ENCODE measurements around the gene MACROH2A1. TPM values are rescaled to one million over a fixed set of nuclear protein-coding genes. Genes with fewer than 3 reads are reported as not detected.

MACROH2A1 gene
- polyA plus RNA-seq, 2 of the 4 experiments (the other 2 are of a cell fraction): 158 to 172 TPM

DNA sequence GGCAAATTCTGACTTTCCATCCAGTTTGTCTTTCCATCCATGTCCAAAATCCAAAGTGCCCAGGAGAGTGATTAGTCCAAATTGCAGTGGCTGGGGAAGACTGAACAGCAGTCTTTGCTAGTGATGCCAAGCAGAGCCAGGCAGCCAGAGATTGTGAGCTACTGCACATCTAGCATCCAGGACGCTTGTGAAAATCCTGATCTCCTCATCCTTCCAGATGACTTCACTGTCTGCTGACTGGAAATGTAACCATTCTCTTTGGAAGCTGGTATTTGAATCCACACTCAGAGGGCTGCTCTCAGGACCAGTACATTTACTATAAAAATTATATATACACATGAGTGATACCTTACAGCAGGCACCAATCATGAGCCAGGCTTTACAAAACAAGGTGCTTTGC lies 49.6 kb downstream of the MACROH2A1 start (continued):
- TF ChIP-seq PBX3 (IDR thresholded peaks at IDR 0.05): no peak

- POLR2A ChIA-PET: no interaction called here
Observed at GRCh38 chr5:135348918-135349317, 50.1 kb downstream of the MACROH2A1 start.

DNA sequence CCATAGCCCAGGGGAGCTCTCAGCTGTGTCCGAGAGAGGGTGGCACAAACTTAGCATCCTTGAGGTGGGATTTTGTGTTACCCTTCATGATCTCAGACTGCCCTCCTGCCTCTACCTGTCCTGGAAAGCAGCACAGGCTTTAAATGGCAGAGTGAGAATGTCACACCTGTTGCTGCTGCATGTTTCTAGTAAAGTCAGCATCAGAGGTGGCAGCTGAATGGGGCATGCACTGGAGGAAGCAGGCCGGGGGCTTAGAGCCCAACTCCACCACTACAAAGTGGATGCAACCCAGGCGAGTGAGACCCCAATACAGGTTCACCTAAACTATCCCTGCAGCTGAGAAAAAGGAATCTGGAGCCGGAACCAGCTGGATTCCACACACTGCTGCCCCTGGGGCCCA lies 51.6 kb downstream of the MACROH2A1 start:
- POLR2A ChIA-PET: no interaction called here
- Histone ChIP-seq H3K27ac (no peak overlapping the region), H3K4me1 (no peaks in the 10 kb centered on the region), H3K4me3 (no peak overlapping the region), H3K4me2 (no peak overlapping the region), H3K9me3 (no peaks in the 10 kb centered on the region)
- no peak for DNase-seq (ENCODE audit: low read depth in 1 of 2, low spot score in 1 of 2)
- FAIRE-seq: no peak
- 93% methylated on average over 4 of the region's 4 CpGs for WGBS (ENCODE audit: missing lambda C conversion rate)
- CTCF ChIA-PET: interaction anchor here (1.0 kb wide), 1 partner anchor 17 kb away, joined by 3 read pairs; no protein-coding TSS in a partner anchor
- TF ChIP-seq MAFK (IDR thresholded peaks at IDR 0.05; ENCODE audit: partially characterized antibody): no peak
- no peak for TF ChIP-seq RNF2 (IDR thresholded peaks at IDR 0.05; ENCODE audit: borderline replicate concordance, low read depth)
- no peak for TF ChIP-seq REST (IDR thresholded peaks at IDR 0.05)
- TF ChIP-seq, protein P1, sequence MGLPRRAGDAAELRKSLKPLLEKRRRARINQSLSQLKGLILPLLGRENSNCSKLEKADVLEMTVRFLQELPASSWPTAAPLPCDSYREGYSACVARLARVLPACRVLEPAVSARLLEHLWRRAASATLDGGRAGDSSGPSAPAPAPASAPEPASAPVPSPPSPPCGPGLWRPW (IDR thresholded peaks at IDR 0.05): no peak
- TF ChIP-seq ELK1 (IDR thresholded peaks at IDR 0.05; ENCODE audit: low read depth, low read length): no peak
- TF ChIP-seq ZFP36 (IDR thresholded peaks at IDR 0.05; ENCODE audit: borderline replicate concordance, partially characterized antibody): no peak
- TF ChIP-seq MYC (IDR thresholded peaks at IDR 0.05; ENCODE audit: borderline replicate concordance, low read length): no peak
- no peak for TF ChIP-seq ZNF302 (CRISPR knock-in tag; IDR thresholded peaks at IDR 0.05)
- no peak for ATAC-seq

More at GRCh38 chr5:135348918-135349317, 50.1 kb downstream of the MACROH2A1 start:
- TF ChIP-seq KDM1A (IDR thresholded peaks at IDR 0.05; ENCODE audit: low read depth) (no peak), CBX8 (IDR thresholded peaks at IDR 0.05) (no peak), RAD21 (conservative IDR thresholded peaks at IDR 0.05 in 1 of 2, IDR thresholded peaks at IDR 0.05 in 1 of 2) (no peak), NPAS2 (CRISPR knock-in tag; IDR thresholded peaks at IDR 0.05; ENCODE audit: borderline replicate concordance) (no peak), FOXS1 (CRISPR knock-in tag; IDR thresholded peaks at IDR 0.05) (no peak), ZSCAN20 (CRISPR knock-in tag; IDR thresholded peaks at IDR 0.05) (no peak), HEYL (CRISPR knock-in tag; IDR thresholded peaks at IDR 0.05) (no peak), MAZ (IDR thresholded peaks at IDR 0.05; ENCODE audit: borderline replicate concordance, low read depth, low read length) (no peak)
- TF ChIP-seq, protein P2, sequence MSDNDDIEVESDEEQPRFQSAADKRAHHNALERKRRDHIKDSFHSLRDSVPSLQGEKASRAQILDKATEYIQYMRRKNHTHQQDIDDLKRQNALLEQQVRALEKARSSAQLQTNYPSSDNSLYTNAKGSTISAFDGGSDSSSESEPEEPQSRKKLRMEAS (IDR thresholded peaks at IDR 0.05): no peak
- H3K4me3 ChIP-seq: no peak overlapping the region
- ATAC-seq (no peak), FAIRE-seq (no peak), DNase-seq (ENCODE audit: low read depth in 1 of 2, low spot score in 1 of 2) (no peak)
- no peak overlapping the region for H3K4me2 ChIP-seq
- H3K27ac ChIP-seq: no peak overlapping the region
- 100% methylated on average over 1 of the region's 1 CpG for WGBS (ENCODE audit: missing lambda C conversion rate)
- CTCF ChIA-PET: interaction anchor here (0.9 to 1.8 kb wide), 4 partner anchors 10 to 29 kb away, joined by 3 to 5 read pairs (median 3); no protein-coding TSS in a partner anchor
- H3K4me1 ChIP-seq: no peaks in the 10 kb centered on the region
- H3K9me3 ChIP-seq: no peaks in the 10 kb centered on the region
